NCI-H1092 treated with DMSO at 0.1 percent for 48 hours (cell line): ENCODE results near the gene MMP10.
A peak's percentile ranks its signal among the peaks of the same experiment; 100 is the strongest.
"Not testable (repeated sequence)": the region's sequence is repeated elsewhere in the genome, so short reads cannot be mapped to it uniquely, and the experiment has no call there.

ENCODE experiments used
- DNase-seq: peaks from one replicate; lab custom pipeline; 2025; lab: John Stamatoyannopoulos, UW

The MMP10 gene

DNA sequence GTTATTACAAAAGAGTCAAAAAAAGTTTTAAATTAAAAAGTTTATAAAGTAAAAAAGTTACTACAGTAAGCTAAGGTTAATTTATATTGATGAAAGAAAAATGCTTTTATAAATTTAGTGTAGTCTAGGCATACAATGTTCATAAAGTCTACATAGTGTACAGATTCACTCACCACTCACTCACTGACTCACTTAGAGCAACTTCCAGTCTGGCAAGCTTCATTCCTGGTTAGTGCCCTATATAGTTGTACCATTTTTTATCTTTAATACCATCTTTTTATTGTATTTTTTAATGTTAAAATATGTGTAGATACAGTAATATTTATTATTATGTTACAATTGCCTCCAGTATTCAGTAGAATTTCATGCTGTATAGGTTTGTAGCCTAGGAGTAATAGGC lies 2.6 kb upstream of the MMP10 start:
- DNase-seq, result no peak

DNA sequence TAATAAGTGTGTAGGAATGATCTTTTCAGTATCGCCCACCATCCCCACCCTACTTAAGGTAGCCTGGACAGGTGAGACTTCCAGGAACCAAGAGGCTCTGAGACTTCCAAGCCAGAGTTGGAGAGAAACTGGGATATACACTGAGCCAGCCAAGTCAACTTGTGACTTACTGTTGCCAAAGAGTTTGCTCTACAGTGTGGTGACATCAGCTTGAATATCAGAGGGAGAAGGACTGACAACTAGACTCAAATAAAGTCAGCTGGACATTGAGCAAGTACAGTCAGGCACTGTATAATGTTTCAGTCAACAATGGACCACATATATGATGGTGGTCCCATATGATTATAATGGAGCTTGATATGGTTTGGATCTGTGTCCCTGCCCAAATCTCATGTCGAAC lies 1.2 kb upstream of the MMP10 start:
- DNase-seq, result no peak

DNA sequence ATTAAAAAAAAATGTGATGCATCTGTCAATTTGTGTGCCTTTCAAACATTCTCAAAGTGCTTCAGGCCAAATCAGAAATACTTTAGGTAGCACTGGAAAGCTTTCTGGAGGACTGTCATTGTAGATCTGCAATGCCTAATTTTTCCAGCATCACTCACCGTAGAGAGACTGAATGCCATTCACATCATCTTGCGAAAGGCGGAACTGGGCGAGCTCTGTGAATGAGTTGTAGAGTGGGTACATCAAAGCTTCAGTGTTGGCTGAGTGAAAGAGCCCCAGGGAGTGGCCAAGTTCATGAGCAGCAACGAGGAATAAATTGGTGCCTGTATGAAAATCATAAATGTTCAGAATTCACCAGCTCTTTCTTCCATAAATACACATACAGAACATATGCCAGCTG lies 4.0 kb downstream of the MMP10 start:
- DNase-seq, result no peak

DNA sequence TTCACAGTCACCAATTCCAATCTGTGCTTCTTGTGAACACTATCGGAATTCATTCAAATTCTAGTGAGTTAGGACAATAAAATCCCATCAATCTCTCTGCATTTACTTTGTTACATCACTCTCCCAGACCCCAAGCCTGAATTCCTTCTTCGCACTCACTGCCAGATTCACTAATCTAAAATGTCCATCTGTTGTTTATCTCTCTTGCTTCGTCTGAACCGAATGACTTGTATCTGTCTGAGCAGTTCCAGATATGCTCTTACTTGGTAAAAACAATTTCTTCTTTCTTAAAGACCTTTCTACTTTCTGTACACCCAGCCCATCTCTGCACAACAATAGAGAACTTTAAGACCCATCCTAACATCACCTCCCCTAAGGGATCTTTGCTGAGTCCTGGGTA lies 7.0 kb downstream of the MMP10 start:
- DNase-seq, result no peak

DNA sequence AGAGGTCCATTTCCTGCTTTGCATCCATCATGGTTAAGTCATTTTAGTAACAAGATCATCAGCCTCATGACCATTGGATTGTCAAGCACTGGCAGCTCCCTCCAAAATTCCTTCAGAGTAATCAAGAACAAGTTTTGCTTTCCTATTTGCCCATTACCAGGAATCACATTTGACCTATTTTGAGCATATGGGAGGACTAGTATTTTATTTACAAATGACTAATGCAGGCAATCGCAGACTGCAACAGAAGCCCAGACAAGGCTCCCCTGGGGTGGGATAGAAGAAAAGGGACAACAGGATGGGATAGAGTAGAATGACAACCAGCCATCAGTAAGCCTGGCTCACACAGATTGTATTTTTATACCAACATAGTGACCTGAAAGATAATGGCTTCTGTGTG lies 9.1 kb downstream of the MMP10 start:
- no peak for DNase-seq

DNA sequence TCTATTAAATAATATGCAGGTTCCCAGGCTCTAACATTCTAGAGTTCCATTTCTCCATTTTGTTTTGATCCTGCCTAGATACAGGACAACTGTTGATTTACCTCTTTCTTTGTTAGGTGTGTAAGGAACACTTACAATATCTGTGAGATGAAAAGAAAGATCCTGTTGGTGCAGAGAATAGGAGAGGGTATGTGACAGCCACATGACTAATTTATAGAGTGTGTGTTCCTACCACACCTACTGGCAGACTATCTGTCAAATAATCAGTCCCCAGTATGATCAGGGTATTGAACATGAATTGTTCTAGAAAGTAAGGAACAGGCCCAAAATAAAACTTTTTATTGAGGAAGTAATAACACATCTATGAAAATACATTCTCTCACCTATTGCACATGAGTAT lies 10.2 kb downstream of the MMP10 start:
- no peak for DNase-seq

DNA sequence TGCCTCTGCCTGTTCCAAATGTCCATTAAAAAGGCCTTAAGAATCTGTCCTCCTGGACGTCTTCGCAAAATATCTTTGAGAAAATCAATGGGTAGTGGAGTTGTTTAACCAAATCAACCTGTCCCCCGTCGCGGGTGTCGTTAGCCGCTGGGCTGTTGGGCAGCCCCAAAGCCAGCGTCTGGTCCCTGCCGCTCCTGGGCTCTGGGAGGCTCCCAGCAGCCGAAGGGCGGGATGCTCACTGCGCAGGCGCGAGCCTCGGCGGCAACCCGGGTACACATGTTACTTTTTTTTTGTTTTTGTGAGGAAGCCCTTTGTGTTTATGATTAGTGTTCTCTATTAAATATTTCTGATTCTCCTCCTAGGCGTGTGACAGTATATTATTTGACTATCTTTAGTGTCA lies 12.6 kb downstream of the MMP10 start:
- no peak for DNase-seq

DNA sequence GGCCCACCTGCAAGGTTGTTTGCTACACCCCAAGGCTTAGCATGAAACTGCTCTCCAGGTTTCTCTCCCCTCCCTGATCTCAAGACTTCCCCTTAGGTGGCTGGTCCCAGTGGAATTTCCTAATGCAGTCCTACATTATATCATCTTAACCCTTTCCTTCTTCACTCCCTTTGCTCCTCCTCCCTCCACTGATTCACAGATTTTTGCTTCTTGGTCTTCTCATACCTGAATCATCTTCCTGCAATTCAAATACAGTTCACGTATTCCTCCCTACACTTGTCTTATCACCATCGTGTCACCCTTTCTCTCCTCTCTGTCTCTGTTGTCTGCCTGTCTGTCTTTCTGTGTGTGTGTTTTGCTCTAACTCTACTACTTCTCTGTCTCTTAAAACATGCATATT lies 17.0 kb downstream of the MMP10 start:
- no peak for DNase-seq

DNA sequence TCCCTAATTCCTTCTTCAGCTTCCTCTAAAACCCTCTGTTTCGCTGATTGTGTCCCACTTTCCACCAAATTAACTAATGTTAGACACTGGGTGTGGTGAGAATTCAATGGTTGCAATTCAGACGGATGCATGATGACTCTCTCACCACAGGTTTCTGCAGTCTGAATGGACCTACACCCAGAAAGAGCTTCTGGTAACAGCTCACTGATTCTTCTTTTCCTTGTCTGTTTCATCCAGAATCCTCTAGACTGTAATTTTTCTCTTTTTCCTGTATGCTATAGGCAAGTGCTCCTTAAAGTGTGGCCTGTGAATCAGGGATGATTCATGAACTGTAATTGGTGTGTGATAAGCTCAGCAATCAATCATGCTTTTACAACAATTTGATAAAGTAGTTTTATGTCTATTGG lies 18.1 kb downstream of the MMP10 start:
- DNase-seq, result no peak

DNA sequence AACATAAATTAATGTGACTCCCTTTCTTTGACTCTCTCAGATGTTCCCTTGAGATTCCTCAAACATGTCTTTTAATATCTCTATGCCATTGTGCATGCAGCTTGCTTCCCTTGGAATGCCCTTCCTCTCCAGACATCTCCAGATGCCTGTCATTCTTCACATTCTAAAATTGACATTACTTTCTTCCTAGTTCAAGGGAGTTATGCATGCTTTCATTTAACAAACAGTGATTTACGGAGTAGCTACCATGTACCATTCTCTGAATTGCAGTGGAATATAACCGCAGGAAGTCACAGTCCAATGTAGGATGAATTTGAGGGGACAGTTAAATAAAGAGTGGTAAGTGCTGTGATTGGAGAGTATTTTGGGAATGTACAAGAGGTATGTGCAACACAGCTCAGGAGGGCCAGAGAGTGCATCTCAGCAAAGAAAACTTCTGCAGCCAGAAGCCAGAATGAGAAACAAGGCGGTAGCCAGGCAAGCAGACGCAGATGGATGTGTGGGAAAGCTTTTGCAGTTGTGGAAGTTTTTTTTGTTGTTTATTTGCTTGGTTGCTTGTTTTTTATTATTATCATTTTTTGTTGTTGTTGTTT lies 18.7 kb downstream of the MMP10 start:
- no peak for DNase-seq

DNA sequence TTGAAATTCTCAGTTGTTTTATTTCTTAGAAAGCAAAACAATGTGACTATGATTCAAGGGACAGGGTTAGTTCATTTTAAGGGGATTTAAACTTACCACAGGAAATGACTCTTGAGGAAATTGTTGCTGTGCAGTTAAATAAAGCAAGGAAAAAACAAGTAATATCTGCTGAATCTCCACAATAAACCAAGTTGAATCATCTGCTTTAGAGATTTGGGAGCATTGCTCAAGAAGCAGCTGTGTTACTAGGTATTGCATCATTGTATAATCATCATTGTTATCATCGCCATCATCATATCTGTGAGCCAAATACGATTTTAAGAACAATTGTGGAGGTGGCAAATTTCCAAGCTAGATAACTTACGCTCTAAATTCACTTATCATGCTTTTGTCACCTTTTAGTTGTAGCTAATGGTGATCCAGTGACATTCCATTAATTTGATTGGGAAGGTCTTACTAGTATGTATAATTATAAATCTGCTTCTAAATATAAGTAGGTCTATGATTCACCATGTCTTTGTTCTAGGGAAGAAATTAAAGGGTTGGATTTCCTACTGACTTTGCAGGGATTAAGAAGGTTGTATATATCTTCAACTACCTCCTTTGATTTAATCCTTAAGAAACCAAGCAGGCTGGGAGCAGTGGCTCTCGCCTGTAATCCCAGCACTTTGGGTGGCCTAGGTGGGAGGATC lies 19.9 kb downstream of the MMP10 start:
- no peak for DNase-seq

DNA sequence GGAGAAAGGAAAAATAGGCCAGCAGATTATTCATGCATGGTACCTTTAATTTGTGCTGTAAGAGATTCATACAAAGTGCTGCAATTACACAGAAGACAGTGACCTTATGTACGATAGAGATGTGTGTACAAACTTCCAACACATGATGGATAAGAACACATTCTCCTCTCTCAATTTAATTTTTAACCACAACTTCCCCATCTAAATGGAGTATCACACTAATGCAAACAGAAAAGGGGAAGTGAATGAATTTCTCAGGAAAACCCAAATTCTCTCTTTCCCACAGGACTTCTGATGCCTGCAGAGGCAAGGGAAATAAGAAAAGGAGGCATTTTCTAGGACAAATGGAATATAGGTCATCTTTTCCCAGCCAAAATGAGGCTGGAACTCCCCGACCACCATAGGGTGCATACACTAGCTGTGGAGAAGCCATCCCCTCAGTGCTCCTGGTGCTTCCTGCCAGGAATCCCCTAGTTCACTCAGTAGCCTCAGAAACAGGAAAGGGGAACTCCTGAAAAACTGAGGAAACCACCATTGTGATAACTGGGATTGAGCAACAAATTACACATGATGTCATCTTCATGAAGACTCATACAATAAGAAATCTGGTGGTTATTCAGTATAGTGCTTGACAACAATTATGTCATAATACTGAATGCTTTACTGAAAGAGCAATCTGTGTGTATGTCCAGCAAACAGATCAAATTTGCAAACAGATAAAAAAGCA lies 22.4 kb downstream of the MMP10 start:
- DNase-seq, result no peak

DNA sequence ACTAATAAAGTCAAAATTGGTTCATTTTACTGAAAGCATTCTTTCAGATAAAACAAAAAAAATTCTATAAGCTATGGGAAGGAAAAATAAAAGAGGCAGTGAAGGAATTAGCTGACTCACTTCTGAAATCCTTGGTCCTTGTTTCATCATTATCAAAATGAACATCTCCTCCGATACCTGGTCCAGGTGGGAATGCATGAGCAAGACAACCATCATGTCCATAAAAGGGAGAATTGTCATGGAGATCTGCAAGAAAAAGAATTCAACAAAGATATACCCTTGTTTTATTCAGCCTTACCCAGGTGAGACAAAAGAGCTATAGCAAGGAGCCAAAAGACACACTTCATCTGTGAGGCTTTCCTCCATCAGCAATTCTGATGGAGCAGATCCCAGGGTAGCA lies 27.2 kb downstream of the MMP10 start:
- no peak for DNase-seq

DNA sequence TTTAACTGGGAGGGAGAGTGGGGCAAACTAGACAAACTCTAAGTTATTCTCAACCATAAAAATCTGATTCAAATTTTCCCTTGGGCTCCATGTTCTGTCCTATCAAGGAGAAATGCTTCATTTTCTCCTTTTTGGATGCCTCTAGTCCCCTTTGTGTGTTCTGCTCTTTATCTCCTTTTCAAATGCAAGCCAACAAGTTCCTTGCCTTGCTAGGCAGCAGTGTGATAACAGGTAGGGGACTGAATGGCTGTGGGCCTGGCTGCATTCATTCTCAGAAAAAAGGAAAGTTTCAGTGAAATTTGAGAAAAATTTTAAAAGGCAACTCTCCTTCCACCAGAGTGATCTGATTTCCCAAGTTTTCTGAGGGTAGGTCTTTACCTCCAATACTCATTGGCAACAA lies 28.8 kb downstream of the MMP10 start:
- no peak for DNase-seq

DNA sequence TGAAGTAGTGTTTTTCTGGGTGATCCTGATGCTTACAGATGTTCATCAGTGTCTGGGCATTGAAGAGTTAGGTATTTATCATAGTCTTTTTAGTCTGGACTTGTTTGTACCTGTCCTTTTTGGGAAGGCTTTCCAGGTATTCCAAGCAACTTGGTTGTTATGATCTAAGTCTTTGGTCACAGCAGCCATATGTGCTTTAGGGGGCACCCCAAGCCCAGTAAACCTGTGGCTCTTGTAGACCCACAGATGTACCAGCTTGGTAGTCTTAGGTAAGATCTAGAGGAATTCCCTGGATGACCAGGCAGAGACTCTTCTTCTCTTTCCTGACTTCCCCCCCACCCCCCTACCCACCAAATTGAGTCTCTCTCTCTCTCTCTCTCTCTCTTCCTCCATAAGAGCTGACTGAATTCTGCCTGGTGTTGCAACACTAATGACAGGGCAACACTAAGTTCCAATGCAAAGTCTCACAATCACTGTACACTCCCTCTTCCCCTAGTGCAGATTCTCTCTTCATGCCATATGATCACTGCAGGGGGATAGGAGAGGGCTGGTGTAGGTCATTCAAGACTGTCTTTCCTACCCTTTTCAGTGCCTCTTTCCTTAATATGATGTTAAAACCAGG lies 31.2 kb downstream of the MMP10 start:
- DNase-seq, result no peak

DNA sequence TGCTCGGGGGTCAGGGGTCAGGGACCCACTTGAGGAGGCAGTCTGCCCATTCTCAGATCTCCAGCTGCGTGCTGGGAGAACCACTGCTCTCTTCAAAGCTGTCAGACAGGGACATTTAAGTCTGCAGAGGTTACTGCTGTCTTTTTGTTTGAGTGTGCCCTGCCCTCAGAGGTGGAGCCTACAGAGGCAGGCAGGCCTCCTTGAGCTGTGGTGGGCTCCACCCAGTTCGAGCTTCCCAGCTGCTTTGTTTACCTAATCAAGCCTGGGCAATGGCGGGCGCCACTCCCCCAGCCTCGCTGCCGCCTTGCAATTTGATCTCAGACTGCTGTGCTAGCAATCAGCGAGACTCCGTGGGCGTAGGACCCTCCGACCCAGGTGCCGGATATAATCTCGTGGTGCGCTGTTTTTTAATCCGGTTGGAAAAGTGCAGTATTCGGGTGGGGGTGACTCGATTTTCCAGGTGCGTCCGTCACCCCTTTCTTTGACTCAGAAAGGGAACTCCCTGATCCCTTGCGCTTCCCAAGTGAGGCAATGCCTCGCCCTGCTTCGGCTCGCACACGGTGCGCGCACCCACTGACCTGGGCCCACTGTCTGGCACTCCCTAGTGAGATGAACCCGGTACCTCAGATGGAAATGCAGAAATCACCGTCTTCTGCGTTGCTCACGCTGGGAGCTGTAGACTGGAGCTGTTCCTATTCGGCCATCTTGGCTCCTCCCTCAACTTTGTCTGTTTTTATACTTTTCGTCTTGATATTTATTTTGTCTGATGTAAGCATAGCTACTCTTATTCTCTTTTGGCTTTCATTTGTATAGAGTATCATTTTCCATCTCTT lies 33.5 kb downstream of the MMP10 start:
- DNase-seq, result not testable (repeated sequence)

DNA sequence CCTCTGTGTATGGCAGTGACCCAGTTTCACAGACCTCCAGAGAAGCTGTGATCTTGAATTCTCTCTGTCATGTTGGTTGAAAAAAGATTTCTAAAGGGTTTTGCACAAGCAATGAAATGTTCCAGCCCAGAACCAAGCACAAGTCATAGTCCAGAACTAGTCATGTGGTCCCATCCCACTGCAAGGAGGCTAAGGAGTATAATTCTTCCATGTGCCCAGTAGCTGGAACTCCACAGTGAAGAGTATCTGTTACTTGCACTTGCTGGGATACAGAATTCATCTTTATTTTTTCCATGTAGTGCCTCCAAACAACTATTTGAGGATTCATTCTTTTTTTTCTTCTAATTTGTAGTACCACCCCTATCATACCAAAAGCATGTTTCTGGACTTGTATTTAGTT lies 45.8 kb downstream of the MMP10 start:
- no peak for DNase-seq

DNA sequence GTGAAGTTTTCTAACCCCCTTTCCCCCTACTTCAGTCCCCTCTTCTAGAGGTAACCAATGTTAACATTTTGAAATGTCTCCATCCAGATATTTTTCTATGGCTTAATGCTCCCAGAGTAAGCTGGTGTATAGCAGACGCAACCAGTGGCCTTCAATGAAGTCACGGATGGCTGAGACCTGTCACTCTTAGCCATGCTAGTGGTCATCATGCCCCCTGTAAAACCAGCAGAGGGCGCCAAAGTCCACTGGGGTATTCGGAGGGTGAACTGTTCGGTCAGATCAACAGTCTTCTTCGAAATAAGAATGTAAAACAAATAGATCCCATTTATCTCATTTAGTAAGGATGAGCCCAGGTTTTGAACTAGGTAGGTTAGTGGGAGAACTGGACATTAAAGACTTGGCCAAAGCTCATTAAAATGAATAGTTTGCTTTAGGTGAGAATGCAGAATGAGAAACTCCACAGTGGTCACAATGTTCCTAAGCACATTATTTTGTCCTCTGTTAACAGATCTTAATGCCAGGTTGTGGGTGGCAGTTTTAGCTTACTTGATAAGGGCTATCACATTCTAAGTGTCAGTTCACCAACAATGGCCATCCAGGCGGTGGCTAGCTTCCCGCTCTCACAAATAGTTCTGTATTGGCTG lies 47.1 kb downstream of the MMP10 start:
- peak; percentile 10 for DNase-seq

DNA sequence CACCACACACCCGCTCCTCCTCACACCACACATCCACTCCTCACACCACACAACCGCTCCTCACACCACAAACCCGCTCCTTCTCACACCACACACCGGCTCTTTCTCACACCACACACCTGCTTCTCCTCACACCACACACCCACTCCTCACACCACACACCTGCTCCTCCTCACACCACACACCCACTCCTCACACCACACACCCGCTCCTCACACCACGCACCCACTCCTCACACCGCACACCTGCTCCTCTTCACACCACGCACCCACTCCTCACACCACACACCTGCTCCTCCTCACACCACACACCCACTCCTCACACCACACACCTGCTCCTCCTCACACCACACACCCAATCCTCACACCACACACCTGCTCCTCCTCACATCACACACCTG lies 49.5 kb downstream of the MMP10 start:
- not testable (repeated sequence) for DNase-seq

DNA sequence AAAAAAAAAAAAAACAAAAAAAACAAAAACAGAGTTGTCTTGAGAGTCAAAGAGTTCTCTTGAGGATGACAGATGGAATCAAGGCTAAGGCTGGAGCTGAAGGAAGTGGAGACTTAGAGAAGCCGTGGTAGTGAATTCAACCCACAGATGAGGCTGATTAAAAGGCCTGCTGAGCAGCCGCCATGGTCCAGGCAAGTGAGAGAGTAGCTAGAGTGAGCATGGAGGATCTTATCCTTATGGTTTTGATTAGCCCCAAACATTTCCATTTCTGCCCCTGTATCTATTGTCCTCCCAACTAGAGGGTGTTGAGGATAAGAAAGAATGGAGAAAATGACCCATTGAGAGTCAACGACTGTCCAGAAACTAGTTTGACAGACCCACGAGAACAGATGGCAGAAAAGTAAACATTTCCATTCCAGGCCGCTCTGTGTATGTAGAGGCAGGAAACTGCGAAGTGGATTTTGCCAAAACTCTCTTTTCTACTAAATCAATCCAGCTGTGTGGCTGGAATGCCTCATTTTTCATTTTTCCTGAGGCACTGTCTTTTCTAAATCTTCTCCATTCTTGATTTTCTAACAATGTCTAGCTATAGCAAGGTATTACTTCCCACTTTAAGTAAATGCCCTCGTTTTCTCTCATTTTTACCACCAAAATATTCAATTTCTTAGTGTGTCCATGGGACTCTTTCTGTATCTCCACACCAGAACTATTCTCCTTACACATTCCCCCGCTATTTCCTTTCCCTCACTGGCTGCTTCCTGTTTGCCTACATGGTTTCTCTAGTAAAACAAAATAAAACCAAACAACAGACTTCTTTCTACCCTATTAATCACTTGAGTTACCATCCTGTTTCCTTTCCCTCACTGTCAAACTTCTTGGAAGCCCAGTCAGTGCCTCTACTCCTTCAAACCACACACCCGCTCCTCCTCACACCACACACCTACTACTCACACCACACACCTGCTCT lies 50.3 kb downstream of the MMP10 start:
- no peak for DNase-seq

DNA sequence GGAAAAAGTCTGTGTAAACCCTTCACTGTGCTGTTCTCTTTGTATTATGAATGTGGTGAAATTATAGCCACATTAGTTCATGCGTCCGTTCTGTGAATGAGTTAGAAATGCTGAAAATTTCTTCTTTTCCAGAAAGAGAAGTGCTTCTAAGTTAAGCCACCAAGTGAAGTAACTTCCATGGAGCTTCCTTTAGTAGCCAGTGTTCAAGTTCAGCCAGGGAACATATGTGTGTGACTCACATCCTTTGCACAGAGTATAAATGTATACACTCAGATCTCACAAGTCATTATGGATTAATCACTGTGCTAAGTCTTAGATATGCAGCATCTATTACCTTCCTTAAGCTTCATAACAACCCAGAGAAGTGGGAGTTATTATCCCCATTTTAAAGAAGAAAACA lies 52.5 kb downstream of the MMP10 start:
- no peak for DNase-seq
